GM10266 (cell line): ENCODE data around the gene PZP.
"Not testable (repeated sequence)": the region's sequence is repeated elsewhere in the genome, so short reads cannot be mapped to it uniquely, and the experiment has no call there.

ENCODE experiments used
- DNase-seq: peaks from one replicate; pipeline ENCODE4 v3.0.0; 2012; ENCODE audit errors: extremely low spot score
- TF ChIP-seq, protein P1 (sequence below): IDR thresholded peaks from 2 replicates; pipeline ENCODE4 v1.5.1; 2012; ENCODE audit warnings: mild to moderate bottlenecking, low read depth; ENCODE audit not compliant: control insufficient read depth, insufficient read depth; ENCODE audit errors: missing control alignments

The PZP gene

DNA sequence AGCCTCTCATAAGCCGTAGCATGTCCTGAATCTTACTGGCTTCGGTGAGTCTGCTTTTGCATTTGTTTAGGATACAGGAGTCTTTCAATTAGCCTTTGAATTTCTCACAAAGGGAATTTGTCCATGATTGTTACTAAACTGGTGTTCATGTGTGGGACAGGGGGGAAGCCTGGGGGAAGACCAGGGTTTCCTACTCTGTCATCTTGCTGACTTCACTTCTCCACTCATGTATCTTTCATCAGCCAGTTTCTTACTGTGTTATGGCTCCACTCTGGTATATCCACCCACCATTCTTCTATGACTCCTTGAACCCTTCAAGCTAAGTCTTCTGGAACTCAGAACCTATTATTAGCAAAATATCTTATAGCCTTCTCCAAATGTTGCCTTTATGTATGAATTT, 60.7 kb downstream of the PZP start:
- TF ChIP-seq, protein P1, sequence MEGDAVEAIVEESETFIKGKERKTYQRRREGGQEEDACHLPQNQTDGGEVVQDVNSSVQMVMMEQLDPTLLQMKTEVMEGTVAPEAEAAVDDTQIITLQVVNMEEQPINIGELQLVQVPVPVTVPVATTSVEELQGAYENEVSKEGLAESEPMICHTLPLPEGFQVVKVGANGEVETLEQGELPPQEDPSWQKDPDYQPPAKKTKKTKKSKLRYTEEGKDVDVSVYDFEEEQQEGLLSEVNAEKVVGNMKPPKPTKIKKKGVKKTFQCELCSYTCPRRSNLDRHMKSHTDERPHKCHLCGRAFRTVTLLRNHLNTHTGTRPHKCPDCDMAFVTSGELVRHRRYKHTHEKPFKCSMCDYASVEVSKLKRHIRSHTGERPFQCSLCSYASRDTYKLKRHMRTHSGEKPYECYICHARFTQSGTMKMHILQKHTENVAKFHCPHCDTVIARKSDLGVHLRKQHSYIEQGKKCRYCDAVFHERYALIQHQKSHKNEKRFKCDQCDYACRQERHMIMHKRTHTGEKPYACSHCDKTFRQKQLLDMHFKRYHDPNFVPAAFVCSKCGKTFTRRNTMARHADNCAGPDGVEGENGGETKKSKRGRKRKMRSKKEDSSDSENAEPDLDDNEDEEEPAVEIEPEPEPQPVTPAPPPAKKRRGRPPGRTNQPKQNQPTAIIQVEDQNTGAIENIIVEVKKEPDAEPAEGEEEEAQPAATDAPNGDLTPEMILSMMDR: no peak
- no peak for DNase-seq

GRCh38 chr12:9144730-9145106, 63.5 kb downstream of the PZP start:
- TF ChIP-seq, protein P1: no peak
- no peak for DNase-seq

DNA sequence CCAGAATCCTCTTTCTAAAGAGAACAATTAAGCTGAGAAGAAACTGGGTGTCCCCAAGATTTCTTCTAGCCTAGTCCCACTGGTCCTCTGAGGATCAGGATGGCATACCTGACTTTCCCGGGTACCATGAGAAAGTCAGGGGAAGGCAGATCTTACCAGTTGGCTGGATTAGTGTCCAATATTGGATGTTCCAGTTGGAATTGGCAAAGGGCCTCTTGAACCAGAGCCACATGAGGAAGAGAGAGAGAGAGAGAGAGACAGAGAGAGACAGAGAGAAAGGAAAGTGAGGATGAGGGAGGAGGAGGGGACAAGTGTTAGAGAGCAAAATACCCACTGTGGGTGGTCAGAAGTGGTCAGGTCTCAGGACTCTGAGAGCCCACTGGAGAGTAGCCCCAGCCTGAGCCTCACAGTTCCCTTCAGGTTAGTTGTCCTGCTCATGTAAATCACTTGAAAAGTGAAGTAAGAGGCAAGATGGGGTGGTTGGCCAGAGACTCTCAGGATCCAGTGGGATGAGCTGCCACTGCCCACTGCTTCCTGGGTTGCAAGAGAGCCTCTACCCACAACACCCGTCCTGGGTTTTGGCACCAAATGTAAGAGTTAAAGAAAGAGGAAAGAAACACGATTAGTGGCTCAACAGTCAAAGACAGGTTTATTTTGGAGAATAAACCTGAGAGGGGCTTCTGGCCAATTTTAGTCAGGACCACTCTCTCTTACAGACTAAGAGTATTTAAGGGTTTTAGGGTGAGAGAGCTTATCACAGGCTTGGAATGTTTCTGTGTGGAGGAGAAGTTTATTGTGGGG, 64.1 kb downstream of the PZP start:
- DNase-seq: no peak
- TF ChIP-seq, protein P1: no peak

- no peak for DNase-seq
- TF ChIP-seq, protein P1: no peak
Measured at GRCh38 chr12:9143137-9143536, 65.1 kb downstream of the PZP start.

- not testable (repeated sequence) for DNase-seq
Measured at GRCh38 chr12:9139588-9140290, 68.5 kb downstream of the PZP start.

GRCh38 chr12:9135903-9136310, 72.3 kb downstream of the PZP start:
- no peak for DNase-seq

GRCh38 chr12:9134981-9135628, 73.1 kb downstream of the PZP start:
- DNase-seq: peak; percentile 26
- TF ChIP-seq, protein P1: peak; percentile 45

More at GRCh38 chr12:9135903-9136310, 72.3 kb downstream of the PZP start:
- TF ChIP-seq, protein P1: no peak
